ENCODE measurements around the gene FAF1. TPM values are rescaled to one million over a fixed set of nuclear protein-coding genes. Genes with fewer than 3 reads are reported as not detected.

FAF1 gene
- total and polyA plus RNA-seq, 9 donors = 23.1 to 76.0 (median 57.1) TPM

DNA sequence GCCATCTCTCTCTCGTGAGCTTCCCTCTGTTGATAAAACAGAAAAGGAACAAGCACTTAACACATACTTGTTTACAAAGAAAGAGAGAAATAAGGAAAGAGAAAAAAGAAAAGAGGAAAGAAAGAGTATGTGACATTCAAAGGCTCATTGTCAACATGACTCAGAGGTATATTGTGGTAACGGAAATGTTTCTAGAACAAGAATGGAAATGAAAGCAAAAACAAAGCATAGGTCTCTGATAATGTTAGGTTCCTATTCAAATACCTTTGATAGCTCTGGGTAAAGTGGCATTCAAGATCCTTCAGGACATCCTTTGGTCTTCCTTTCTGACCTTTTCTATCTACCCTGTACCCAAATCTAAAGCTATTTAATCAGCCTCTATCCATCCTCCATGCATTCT, 469.4 kb downstream of the FAF1 start:
- H3K36me3 ChIP-seq = no peaks in the 10 kb centered on the region
- H3K27me3 ChIP-seq = no peaks in the 10 kb centered on the region

DNA sequence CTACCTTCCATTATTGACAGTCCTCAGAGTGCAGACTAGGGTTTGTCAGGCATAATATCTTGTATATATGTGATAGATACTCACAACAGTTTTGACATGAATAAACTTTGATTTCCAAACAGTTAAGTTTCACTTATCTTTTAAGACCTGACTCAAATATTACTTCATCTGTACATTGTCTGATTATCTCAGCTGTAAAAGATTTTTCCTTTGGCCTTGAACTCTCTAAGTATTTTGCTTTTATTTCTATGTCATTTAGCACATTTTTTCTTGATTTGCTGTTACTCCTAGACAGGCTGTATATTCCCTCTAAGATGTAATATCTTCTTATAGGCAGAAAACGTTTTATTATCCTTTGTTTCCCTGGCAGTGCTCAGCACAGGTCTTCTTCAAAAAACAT, 471.2 kb downstream of the FAF1 start:
- H3K27me3 ChIP-seq = no peaks in the 10 kb centered on the region
- no peak for TF ChIP-seq EP300 (IDR thresholded peaks at IDR 0.05)
- TF ChIP-seq, protein P1, sequence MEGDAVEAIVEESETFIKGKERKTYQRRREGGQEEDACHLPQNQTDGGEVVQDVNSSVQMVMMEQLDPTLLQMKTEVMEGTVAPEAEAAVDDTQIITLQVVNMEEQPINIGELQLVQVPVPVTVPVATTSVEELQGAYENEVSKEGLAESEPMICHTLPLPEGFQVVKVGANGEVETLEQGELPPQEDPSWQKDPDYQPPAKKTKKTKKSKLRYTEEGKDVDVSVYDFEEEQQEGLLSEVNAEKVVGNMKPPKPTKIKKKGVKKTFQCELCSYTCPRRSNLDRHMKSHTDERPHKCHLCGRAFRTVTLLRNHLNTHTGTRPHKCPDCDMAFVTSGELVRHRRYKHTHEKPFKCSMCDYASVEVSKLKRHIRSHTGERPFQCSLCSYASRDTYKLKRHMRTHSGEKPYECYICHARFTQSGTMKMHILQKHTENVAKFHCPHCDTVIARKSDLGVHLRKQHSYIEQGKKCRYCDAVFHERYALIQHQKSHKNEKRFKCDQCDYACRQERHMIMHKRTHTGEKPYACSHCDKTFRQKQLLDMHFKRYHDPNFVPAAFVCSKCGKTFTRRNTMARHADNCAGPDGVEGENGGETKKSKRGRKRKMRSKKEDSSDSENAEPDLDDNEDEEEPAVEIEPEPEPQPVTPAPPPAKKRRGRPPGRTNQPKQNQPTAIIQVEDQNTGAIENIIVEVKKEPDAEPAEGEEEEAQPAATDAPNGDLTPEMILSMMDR (IDR thresholded peaks at IDR 0.05) = no peak
- TF ChIP-seq POLR2A (IDR thresholded peaks at IDR 0.05) = no peak
- no peak overlapping the region for H3K4me3 ChIP-seq
- intact Hi-C loops (cut with DNase I) = no loop called here
- H3K4me1 ChIP-seq (ENCODE audit: insufficient read depth) = no peaks in the 10 kb centered on the region
- no peaks in the 10 kb centered on the region for H3K36me3 ChIP-seq
- no peak for DNase-seq
- no peaks in the 10 kb centered on the region for H3K9me3 ChIP-seq
- no peak overlapping the region for H3K27ac ChIP-seq
- 8 to 12% (median 11%) methylated on average over 1 of the region's 1 CpG for WGBS, 3 donors

More for the DNA sequence above, 469.4 kb downstream of the FAF1 start:
- H3K4me3 ChIP-seq = no peak overlapping the region
- no peak for DNase-seq
- H3K9me3 ChIP-seq = no peaks in the 10 kb centered on the region
- no peak for TF ChIP-seq POLR2A (IDR thresholded peaks at IDR 0.05)
- TF ChIP-seq EP300 (IDR thresholded peaks at IDR 0.05) = no peak
- TF ChIP-seq, protein P1 (IDR thresholded peaks at IDR 0.05) = no peak
- WGBS, 3 donors = 92 to 99% (median 94%) methylated on average over 2 of the region's 2 CpGs
- H3K27ac ChIP-seq = no peak overlapping the region
- intact Hi-C loops (cut with DNase I) = no loop called here
- no peaks in the 10 kb centered on the region for H3K4me1 ChIP-seq (ENCODE audit: insufficient read depth)

DNA sequence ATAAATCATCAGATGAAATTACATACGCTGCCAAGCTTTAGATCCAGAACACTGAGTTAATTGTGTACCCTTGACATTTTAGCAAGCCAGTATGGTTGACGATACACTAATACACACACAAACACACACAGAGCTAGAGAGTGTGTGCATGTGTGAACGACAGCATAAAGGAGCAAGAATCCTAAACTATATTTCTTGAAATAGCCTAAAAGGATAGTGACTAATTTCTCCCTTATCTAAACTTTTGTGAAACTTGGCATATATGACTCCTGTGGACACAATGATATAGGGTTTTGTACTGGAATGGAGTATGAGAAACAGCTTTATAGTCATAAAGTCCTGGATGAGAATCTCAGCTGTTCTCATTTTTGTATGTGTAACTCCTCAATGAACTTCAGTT, 471.7 kb downstream of the FAF1 start:
- WGBS, 3 donors = 43 to 75% (median 64%) methylated on average over 3 of the region's 3 CpGs
- no peak overlapping the region for H3K4me3 ChIP-seq
- intact Hi-C loops (cut with DNase I) = no loop called here
- DNase-seq = no peak
- no peaks in the 10 kb centered on the region for H3K9me3 ChIP-seq
- H3K36me3 ChIP-seq = no peaks in the 10 kb centered on the region
- no peak overlapping the region for H3K27ac ChIP-seq
- no peak for TF ChIP-seq EP300 (IDR thresholded peaks at IDR 0.05)
- no peak for TF ChIP-seq POLR2A (IDR thresholded peaks at IDR 0.05)
- TF ChIP-seq, protein P1 (IDR thresholded peaks at IDR 0.05) = no peak
- no peaks in the 10 kb centered on the region for H3K4me1 ChIP-seq (ENCODE audit: insufficient read depth)
- no peaks in the 10 kb centered on the region for H3K27me3 ChIP-seq

DNA sequence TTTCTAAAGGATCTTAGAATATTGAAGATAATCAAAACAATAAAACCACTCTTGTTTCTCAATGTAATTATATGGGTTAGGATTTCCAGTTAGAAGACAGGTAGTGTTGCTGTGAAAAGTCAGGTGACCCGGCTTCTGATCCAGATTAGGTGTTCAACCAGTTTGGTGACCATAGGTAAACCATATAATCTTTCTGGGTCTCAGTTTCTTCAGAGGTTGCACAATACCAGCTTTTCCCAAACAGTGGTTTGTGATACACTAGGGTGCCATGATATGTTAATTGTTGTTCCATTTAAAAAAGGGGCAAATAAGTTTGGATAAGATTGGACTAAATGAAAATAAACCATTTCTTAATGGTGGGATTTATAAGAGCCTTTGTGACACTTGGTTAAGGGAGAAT, 472.3 kb downstream of the FAF1 start:
- 93 to 95% (median 94%) methylated on average over 1 of the region's 1 CpG for WGBS, 3 donors
- H3K27me3 ChIP-seq = no peaks in the 10 kb centered on the region
- H3K4me1 ChIP-seq (ENCODE audit: insufficient read depth) = no peaks in the 10 kb centered on the region
- no peak overlapping the region for H3K4me3 ChIP-seq
- no peak overlapping the region for H3K27ac ChIP-seq
- intact Hi-C loops (cut with DNase I) = no loop called here
- H3K36me3 ChIP-seq = no peaks in the 10 kb centered on the region
- no peaks in the 10 kb centered on the region for H3K9me3 ChIP-seq
- DNase-seq = no peak
- TF ChIP-seq, protein P1 (IDR thresholded peaks at IDR 0.05) = no peak
- TF ChIP-seq EP300 (IDR thresholded peaks at IDR 0.05) = no peak
- no peak for TF ChIP-seq POLR2A (IDR thresholded peaks at IDR 0.05)

Measured in ovary (tissue), 9 donors.